GM12801 (cell line): ENCODE data around the gene RYR2.

Source experiments
- CTCF ChIP-seq: IDR thresholded peaks from one replicate; pipeline ENCODE4 v1.5.1; 2011; ENCODE audit warnings: control low read depth; ENCODE audit not compliant: insufficient read length; ENCODE audit errors: extremely low read depth

Gene RYR2

DNA sequence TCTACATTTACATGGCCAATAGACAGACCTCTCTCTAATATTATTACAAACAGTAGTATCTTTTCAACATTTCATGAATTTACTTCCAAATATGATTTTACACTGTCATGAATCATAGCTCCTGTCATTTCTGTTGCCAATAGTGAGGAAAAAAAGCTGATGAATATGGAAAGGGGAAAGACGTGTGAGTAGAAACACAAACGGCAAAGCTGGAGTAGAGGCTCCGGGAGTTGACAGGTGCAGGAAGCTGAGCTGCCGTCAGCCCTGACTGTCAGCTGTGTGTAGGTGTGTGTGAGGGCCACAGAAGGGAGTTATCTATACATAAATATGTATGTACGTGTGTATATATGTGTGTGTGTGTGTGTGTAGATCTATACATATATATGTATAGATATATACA lies 431.9 kb downstream of the RYR2 start:
- no peak for TF ChIP-seq CTCF

- TF ChIP-seq CTCF: no peak
Measured at GRCh38 chr1:237478082-237478481, 436.1 kb downstream of the RYR2 start.

GRCh38 chr1:237478842-237479241 lies 436.9 kb downstream of the RYR2 start:
- no peak for TF ChIP-seq CTCF

- TF ChIP-seq CTCF: no peak
Measured at GRCh38 chr1:237482777-237483176, 440.8 kb downstream of the RYR2 start.

- TF ChIP-seq CTCF: no peak
Measured at GRCh38 chr1:237492359-237492758, 450.4 kb downstream of the RYR2 start.

- TF ChIP-seq CTCF: no peak
Measured at GRCh38 chr1:237500566-237500965, 458.6 kb downstream of the RYR2 start.

DNA sequence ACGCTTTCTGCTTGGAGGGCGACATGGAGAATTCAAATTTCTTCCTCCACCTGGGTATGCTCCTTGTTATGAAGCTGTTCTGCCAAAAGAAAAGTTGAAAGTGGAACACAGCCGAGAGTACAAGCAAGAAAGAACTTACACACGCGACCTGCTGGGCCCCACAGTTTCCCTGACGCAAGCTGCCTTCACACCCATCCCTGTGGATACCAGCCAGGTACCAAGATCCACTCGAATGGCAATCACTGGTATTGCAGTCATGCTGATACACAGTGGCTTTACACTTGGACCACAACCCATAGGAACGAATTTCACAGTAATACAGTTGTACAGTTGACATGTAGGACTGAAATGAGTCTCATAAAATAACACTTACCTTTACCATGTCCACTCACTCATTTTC lies 461.3 kb downstream of the RYR2 start:
- no peak for TF ChIP-seq CTCF

- no peak for TF ChIP-seq CTCF
Measured at GRCh38 chr1:237507005-237507404, 465.0 kb downstream of the RYR2 start.
